8988T (cell line): Measurements from ENCODE around the gene ZNF554.
A peak's percentile ranks its signal among the peaks of the same experiment; 100 is the strongest.
"Not testable (repeated sequence)": the region's sequence is repeated elsewhere in the genome, so short reads cannot be mapped to it uniquely, and the experiment has no call there.

Experiments
- DNase-seq: peaks from one replicate; pipeline ENCODE4 v3.0.0; 2011

Gene ZNF554

DNA sequence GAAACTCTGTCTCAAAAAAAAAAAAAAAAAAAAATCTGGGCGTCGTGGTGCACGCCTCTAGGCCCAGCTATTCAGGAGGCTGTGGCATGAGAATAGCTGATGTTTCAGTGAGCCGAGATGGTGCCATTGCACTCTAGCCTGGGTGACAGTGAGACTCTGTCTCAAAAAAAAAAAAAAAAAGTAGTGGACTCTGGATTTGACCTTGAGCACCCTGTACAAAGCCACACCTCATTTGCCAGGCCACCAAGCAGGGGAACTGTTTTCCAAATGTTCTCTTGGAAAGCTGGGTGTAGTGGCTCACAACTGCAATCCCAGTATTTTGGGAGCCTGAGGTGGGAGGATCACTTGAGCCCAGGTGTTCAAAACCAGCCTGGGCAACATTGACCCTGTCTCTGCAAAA is 17.8 kb downstream of the ZNF554 start:
- DNase-seq: no peak

DNA sequence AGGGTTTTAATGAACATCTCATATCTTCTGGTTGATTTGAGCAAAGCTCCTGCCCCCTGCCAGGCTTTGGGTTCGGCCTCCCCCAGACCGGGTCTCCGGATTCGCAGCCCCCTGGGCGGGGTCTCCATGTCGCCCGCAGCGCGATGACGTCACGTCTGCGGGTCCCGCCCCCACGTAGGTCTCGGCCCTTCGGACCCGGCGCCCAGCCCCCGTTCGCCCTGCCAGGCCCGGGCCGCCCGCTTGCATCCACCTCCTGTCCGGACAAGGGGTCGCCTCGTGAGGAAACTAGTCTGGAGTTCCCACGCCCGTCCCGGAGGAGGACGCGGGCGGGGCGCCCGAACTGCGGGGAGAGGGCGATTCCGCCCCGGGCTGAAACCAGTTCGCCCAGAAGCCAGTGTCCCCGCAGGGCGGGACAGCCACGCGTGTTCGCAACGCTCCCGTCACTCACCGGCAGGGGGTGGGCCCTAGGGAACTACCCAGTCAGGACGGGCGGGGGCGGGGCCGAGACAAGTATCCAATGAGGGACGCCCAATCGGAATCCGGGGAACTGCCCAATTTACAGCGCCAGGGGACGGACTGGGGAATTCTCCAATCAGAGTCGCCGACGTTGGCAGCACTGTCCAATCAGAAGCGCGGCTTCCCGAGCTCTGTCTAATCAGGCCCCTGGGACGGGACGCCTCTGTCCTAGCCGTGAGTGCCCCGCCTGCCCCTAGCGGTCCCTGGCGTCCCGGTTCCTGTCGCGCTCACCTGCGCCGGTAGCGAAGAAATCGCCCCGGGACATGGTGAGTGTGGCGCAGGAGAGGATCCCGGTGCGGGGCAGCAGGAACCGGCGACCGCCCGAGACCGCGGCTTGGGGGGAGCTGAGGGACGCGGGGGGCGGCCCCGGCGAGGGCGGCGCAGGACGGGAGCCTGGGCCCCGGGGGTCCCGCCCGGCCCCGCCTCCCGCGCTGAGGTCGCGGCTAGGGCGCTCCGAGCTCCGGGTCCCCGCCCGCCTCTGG is 21.4 kb downstream of the ZNF554 start, which contains the start of gene ZNF555:
Gene ZNF555 (plus strand): TSS at position 682 of the 998 bp plus-strand sequence. CDS start 98 bp downstream, at position 780.
- DNase-seq: peak; percentile 77

DNA sequence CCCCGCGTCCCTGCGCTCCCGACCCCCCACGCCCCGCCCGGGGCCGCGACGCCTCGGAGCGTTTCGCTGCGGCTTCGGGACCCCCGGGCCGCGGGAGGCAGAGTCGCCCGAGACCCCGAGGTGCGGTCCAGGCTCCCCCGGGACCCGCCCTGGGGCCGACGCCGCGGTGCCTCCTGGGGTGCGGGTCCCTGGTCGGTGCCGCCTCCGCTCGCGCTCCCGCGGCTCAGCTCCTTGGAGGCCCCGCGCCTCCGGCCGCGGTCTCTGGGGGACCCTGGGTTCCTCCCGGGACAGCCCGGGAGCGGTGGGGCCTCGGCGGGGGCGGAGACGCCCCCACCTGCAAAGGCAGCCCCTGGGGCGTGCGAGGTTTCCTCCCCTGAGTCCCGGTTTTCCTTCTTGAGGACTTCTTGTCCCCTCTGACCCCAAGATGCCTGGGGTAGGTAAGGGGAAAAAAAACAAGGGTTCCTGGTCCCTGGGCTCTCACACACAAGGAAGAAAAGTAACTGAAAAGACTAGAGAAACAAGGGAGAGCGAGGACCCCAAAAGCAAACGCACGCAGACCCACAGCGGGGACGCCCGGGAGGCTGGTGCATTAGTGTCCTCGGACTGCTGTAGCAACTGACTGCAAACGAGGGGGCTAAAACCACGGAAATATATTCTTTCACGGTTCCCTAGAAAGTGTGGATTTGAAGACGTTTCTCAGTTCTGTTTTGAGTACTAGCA is 22.3 kb downstream of the ZNF554 start:
- no peak for DNase-seq

DNA sequence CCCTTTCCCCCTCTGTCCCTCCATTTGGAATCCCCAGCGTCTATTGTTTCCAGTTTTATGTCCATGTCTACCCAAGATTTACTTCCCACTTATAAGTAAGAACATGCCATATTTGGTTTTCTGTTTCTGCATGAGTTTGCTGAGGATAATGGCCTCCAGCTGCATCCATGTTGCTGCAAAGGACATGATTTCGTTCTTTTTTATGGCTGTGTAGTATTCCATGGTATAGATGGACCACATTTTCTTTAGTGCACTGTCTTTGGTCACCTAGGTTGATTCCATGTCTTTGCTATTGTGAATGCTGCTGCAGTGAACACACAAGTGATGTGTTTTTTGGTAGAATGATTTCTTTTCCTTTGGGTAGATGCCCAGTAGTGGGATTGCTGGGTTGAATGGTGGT is 25.4 kb downstream of the ZNF554 start:
- DNase-seq: no peak

DNA sequence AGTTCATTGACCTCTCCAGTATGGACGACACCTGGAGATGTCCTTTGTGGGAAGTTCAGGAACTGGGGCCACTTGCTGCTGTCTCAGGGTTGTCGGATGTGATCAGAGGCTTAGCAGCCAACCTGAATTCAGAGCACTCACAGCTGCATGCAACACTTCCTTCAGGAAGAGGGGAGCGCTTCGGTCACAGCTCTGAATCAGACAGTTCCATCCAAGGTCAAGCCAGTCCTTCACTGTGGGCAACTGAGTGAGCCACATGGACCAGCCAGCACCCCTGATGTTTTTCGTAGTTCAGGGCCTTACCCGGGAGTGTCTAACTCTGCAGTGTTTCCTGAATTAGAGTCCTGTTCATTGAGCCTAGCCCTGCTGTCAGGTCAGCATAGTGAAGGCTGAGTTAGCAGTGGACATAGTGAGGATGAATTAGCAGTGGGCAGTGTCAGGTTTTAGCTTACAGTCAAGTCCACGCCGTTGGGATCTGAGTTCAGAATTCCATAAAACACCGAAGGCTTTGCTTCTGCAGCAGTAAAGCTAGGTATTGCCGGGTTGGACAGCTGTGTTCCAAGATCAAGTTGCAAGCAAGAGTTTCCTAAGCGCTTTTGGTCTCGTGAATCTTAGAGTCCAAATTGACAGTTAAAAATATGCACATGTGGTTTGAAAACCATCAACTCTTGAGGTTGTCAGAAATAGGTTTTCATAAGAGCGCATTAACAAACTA is 26.7 kb downstream of the ZNF554 start:
- DNase-seq: no peak

DNA sequence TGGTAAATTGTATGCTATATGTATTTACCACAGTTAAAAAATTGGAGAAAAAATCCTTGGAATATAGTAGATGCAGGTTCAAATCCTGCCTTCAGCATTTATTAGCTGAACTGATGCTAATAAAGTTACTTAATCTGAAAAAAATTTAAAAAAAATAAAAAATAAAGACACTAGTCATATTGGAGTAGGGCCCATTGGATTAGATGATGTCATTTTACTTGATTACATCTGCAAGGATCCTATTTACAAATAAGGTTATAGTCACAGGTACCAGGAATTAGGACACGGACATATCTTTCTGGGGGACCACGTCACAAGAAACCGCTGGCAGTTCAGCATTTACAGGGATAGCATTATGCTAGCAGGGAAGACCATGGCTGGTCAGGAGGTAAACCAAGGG is 27.8 kb downstream of the ZNF554 start:
- no peak for DNase-seq

DNA sequence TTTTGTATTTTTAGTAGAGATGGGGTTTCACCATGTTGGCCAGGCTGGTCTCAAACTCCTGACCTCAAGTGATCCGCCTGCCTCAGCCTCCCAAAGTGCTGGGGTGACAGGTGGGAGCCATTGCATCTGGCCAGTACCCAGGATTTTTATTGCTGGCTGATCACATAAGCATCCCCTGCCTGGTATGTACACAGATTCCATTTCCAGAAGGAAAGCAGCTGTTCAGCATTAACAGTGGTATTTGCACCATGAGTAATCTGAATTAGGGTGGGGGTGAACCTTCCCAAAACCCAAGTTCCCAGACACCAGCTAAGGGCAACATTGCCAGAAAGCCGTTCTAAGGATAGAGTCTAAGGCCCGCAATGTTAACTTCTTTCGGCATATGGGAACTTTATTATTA is 28.9 kb downstream of the ZNF554 start:
- DNase-seq: no peak

DNA sequence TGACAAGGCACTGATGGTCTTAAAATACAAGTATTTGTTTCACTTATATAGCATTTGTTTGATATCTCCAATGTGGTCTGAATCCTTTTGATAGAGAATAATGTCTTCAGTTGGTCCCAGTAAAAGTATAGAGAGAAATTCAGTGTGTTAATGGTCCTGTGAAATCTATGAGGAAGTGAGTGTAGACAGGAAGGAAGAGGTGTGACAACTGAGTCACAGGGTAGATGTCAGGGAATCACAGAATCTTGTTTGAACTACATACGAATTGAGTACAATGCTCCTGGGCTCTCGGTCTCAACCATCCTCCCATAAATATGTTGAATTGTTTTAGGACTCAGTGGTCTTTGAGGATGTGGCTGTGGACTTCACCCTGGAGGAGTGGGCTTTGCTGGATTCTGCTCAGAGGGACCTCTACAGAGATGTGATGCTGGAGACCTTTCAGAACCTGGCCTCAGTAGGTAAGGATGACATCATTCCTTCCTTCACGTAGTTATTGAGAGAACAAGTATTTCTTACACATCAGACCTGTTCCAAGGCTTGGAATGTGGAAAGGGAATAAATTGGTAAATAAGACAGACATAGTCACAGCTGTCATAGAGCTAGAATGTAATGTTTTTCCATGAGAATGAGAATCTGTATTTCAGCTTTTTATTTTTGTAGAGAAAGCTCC is 30.7 kb downstream of the ZNF554 start:
- no peak for DNase-seq

DNA sequence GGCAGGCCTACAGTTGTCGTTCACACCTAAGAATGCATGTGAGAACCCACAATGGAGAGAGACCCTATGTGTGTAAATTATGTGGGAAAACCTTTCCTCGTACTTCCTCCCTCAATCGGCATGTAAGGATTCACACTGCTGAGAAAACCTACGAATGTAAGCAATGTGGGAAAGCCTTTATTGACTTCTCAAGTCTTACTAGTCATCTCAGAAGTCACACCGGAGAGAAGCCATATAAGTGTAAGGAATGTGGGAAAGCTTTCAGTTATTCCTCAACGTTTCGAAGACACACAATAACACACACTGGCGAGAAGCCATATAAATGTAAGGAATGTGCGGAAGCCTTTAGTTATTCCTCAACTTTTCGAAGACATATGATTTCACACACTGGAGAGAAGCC is 32.9 kb downstream of the ZNF554 start:
- DNase-seq: no peak

DNA sequence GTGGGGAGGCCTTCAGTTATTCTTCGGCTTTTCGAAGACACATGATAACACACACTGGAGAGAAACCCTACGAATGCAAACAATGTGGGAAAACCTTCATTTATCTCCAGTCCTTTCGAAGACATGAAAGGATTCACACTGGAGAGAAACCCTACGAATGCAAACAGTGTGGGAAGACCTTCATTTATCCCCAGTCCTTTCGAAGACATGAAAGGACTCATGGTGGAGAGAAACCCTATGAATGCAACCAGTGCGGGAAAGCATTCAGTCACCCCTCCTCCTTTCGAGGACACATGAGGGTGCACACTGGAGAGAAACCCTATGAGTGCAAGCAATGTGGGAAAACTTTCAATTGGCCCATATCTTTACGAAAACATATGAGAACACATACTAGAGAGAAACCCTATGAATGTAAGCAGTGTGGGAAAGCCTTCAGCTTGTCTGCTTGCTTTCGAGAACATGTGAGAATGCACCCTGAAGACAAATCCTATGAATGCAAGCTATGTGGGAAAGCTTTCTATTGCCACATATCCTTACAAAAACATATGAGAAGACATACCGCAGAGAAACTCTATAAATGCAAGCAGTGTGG is 33.4 kb downstream of the ZNF554 start:
- no peak for DNase-seq

DNA sequence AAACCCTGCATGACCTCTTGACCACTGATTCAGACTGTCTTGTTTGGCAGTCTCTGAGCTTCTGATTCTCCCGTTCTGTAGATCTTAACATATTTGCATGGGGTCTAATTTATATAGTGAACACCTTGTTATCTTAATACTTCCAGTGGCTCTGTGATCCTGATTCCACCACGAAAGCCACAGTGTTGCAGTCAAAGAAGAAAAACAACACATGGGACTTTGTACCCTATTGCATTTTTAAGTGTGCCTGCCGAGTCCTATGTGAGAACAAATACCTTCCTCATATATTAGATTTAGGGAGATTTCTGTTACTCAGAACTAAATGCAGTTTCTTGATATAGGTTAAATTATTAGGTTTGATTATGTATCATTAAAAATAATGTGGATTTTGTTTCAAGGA is 35.2 kb downstream of the ZNF554 start:
- no peak for DNase-seq

DNA sequence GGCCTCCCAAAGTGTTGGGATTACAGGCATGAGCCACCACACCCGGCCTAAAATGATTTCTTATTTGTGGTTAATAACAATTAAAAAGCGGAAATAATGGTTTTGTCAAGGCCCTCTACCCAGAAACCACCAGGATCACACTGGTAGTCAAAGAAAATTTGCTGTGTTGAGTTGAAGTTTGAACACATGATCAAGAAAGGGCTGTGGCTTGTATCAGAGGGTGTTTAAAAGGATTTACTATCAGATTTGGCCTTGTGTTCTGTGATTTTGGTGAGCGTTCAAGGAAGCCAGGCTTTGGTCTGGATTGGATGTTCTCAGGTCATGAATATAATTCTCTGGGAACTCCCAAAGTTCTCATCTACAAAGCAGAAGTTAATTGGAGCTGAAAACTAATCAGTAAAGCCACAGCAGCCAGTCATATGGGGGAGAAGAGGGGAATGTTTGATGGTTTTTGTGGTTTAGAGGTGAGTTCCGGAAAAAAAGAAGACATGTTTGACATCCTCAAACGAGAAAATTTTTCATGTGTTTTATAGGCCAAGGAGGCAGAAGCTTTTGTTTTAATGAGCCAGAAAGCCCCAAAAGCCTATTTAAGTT is 36.9 kb downstream of the ZNF554 start:
- no peak for DNase-seq

DNA sequence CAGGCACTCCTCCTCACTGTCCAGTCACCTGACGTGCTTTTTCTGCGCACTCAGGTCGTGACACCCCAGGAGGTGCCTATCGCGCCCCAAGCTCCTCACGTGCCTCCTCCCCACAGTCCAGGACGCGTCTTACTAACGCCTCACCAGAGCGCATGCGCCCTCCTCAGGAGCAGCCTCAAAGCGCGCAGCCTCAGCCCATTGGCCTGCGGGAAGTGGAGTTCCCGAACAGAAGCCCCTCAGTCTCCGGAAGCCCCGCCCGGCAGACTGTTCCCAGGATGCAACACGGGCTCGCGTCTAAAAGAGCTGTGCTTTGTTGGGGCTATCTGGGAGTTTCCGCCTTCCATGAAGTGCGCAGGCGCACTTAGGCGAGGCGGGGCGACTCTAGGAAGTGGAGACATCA is 39.2 kb downstream of the ZNF554 start:
- no peak for DNase-seq

DNA sequence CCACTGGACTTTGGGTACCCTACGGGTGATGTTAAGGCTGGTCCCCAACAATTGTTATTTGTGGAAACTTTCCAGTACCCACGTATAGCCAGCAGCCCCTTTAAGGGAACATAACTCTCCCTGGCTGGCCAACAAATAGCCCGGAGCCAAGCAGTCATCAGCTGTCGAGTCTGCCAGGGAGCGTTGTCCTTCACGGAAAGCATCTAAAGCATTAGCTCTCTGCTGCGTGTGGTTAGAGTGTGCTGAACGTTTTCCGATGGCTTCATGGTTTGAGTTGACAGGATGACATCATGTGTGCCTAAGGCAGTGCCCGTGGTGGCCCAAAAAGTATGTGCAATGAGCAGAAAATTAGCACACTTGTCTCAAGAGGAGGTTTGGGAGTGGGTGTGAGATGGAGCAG is 44.1 kb downstream of the ZNF554 start:
- no peak for DNase-seq

DNA sequence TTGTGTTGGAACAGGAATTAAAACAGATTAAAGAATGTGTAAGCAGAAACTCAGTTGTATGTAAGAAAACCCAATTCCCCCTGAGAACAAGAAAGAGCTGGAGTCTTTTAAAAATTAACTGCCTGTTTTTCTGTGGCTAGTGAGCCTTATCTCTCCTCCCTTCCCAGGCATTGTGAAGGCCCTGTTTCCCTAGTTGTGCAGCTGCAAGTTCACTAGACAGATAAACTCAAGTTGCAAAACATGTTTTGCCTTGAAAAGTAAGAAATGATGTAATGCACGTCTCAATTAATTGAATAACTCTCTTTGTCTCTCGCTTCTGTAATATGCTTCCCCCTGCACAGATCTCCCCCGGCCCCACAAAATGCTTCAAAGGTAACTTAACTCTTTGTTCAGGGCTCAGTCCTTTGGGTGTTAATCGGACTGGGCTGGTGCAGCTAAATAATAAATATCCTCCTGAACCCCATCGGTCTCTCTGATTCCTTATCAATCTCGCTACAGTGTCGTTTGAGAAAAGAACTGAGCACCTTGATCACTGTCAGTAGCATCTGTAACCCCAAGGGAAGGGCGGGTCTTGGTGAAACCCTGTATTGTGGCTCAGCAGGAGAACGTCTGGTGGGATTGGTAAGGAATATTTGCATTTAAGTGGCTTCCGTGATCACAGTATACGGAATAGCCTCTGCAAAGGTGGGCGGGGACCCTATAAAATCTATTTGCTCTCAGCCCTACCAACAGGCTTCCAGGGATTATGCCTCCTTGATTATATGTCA is 45.8 kb downstream of the ZNF554 start:
- no peak for DNase-seq

DNA sequence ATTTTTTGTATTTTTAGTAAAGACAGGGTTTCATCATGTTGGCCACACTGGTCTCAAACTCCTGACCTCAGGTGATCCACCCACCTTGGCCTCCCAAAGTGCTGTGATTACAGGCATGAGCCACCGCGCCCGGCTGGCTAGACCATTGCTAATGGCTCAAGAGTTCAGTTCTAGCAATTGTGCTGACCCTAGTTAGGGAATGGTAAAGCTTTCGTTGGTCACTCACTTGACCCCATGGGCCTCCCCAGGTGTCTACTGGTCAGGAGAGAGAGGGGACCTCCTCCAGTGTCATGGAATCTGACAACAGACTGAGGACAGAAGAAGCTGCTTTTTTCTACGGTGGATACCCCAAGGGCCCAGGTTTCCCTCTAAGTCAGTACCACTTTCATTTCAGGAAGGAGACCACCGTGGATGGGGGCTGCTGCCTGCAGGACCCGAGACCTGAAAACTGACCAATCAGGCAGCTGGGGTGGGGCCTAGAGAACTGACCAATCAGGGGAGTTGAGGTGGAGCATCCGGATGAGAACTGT is 46.9 kb downstream of the ZNF554 start:
- DNase-seq: no peak

DNA sequence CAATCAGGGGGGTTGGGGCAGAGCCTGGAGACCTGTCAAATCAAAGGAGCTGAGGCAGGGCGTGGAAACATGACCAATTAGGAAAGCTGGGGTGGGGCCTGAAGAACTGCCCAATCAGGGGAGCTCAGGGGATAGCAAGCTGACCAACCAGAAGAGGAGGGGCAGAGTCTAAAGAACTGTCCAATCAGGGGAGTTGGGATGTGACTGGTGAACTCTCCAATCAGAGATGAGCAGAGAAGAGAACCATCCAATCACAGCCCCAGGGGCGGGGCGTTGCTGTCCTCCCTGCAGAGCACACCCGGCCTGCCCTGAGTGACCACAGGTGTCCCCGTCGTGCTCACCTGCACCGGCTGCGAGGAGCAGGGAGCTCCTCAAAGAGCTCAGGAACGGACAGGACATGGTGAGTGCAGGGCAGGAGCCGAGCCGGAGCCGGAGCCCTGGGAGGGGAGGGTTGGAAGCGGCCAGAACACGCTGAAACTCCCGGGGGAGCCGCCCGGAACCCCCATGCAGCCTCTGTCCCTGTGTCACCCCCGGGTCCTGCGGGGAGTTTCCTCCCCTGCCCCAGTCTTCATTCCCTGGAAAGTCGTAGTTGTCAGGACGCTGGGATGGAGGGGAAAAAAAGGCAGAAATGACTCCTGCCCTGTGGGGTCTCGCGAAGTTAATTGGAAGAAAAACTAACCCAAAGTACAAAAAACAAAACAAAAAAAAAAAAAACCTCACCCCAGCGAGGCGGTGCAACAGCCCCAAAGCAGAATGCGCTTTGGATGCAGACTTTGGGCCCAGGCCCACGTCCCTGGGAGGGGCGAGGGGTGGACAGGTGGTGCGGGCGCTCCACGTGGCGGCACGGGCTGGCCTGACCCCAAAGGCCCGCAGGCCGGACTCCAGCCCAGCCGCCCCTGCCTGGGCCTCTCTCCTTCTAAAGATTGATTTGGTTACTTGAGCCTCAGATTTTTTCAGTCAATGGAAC is 47.6 kb downstream of the ZNF554 start, which contains the start of gene ZNF556:
Gene ZNF556 (plus strand): TSS at position 311 of the 967 bp plus-strand sequence. CDS start 87 bp downstream, at position 398.
- DNase-seq: peak; percentile 46

DNA sequence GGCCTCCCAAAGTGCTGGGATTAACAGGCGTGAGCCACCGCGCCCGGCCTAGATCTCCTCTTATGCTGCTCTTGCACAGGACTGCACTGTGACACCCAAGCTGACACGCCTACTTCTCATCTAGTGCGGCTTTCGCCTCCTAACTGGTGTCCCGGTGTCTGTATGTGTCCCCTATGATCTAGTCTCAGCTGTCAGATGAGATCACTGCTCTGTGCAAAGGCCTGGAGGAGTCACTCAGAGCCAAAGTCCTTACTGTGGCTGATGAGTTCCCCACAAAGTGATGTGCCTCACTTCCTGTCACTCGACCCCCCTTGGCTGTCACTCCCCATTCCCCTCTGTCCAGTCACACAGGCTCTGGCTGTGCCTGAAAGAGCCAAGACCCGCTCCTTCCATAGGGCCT is 50.0 kb downstream of the ZNF554 start:
- no peak for DNase-seq

DNA sequence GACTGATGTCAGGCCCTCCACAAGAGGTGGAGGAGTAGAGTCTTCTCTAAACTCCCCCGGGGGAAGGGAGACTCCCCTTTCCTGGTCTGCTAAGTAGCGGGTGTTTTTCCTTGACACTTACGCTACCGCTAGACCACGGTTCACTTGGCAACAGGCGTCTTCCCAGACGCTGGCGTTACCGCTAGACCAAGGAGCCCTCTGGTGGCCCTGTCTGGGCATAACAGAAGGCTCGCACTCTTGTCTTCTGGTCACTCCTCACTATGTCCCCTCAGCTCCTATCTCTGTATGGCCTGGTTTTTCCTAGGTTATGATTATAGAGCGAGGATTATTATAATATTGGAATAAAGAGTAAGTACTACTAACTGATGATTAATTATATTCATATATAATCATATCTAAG is 52.5 kb downstream of the ZNF554 start:
- DNase-seq: not testable (repeated sequence)
